SW 1271 (cell line): ENCODE results near the gene PRIMA1.
"Not testable (repeated sequence)": the region's sequence is repeated elsewhere in the genome, so short reads cannot be mapped to it uniquely, and the experiment has no call there.

ENCODE experiments used
- DNase-seq, 2 experiments: peaks; one replicate each; lab custom pipeline; 2025; lab: John Stamatoyannopoulos, UW

The PRIMA1 gene

GRCh38 chr14:93788293-93788542 lies at the start of gene PRIMA1:
Gene PRIMA1, minus strand, starts transcription at chr14:93788485. Its CDS starts 767 bp downstream, at chr14:93787718.
- no peak for DNase-seq

- no peak for DNase-seq
These were observed 46.5 kb upstream of the PRIMA1 start for GRCh38 chr14:93834699-93835371.

DNA sequence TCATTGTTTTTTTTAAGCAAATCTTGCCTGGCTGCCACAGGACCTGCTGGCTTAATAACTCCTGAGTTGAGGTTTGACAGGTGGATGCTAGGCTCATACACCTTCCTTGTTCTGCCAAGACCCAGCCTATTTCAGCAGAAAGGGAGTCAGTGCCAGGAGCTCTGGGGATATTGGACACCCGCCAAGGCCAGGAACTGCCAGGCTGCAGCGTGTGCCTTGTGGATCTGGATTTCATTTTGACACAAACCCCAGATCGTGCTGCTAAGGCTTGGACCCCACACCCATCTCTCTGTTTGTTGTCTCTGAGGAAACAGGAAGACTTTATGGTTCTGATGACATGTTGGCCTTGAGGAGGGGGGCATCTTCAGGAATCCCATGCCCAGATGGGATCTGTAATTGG lies 44.4 kb upstream of the PRIMA1 start:
- DNase-seq = no peak

DNA sequence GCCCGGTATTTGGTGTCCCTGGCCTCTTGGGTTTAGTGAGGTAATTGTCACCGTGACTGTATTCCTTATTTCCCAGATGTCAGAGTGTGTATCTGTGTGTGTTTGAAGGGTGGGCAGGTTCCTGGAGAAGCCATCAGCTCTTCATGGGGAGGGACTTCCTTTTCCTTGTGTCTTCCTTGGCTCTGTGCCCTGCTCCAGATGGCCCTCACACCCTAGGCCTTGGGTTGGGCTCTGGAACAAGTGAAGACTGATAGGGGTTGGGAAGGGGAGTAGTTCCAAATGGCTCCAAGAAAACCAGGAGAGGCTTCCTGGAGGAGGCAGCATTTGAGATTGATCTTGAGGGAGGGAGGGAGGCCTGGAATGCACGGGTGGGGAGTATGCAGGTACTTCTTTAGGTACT lies 43.8 kb upstream of the PRIMA1 start:
- no peak for DNase-seq

DNA sequence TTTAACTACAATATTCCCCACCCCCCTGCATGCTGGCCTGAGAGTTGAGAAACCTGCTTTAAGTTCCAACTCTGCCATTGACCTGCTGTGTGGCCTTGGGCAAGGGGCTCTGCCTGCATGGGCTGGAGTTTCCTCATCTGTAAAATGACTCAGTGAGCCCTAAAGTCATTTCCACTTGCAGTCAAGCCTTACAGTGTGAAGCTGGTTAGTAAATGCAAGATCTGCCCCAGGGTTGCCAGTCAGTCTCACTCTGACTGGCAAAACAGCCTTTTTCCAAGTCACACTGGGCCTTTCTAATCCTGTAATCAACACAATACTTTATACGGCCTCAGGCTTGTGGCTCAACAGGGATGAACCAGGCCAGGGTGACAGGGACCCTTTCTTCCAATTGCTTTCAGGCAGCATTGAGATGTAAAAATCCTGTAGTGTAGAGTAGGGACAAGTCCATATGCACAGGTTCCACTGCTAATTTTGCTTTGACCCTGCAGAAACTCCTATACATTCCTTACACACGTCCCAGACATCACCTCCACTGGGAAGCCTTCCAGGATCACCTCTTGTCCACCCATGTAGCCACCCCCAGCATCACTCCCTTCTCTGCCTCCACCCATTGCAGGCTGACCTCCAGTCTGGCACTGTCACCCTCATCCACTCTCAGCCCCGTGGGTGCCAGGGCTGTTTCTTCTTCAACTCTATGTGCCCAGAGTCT lies 42.6 kb upstream of the PRIMA1 start:
- no peak for DNase-seq

DNA sequence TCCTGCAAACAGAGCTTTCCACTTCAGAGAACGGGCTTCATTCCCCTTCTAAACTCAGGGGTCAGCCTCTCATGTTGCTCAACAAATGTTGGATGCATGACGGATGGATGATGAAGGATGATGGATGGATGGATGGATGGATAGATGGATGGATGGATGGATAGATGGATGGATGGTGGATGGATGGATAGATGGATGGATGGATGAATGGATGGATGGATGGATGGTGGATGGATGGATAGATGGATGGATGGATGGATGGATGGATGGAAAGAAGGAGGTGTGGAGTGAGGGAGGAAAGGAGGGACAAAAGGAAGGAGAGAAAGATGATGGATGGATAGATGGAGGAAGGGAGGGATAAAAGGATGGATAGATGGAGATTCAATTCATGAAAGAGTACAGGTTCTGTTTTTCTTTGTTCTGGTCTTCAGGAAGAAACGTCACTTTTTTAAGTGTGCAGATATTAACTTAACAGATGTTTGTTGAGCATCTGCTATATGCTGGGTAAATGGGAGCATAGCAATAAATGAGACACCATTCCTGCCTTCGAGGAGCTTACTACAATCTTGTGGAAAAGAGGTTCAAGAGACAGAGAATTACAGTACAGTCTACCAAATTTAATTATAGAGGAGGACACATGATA lies 41.7 kb upstream of the PRIMA1 start:
- no peak for DNase-seq

DNA sequence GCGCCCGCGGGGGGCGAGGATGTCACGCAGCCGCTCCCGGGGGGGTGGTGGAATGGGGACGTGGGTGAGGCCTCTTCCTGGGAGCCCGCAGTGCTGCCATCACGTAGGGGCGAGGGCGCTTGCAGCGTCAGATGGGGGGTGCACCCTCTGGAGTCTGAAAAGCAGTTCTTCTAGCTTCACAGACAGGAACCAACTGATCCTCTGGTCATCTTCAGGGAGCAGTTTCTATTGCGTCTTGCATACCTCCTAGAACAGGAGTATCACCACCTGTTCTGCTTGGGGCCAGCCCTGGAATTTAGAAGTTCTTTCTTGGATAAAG lies 36.9 kb upstream of the PRIMA1 start:
- no peak for DNase-seq

- DNase-seq = no peak
These were observed 36.4 kb upstream of the PRIMA1 start for GRCh38 chr14:93824518-93825234.

- no peak for DNase-seq
These were observed 35.8 kb upstream of the PRIMA1 start for GRCh38 chr14:93824076-93824475.

DNA sequence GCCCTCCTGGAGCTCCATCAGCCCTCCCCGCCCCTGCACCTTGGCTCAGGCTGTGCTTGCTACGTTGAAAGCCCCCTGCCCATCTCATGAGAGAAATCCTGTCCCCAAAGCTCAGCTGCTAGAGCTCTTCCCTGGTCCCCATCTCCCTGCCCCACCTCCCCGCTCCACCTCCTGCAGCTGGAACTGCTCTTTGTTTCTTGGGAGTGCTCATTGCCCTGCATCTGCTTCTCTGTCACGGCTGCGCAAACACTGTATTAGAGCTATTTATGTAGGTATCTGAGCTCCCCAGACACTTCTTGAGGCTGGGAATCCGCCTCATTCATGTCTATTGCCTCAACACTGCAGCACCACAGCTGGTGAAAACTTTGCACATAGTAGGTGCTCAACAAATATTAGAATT lies 32.8 kb upstream of the PRIMA1 start:
- DNase-seq = no peak

DNA sequence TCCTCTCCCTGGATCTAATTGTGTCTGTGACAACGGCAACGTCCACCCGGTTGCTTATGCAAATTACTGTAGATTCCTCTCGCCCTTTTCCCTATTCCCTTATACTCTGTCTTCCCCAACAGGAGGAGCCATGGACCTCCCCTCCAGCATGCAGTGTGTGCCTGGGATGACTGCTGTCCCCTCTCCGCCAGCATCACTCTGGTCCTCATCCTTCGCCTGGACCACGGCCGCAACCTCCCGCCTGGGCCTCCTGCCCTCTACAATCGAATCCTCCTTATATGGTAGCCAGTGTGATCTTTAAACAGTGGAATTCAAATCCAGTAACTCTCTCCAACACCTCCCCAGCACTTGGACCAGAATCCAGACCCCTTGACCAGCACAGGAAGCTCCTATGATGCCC lies 30.6 kb upstream of the PRIMA1 start:
- DNase-seq = no peak

- DNase-seq = no peak
These were observed 23.4 kb upstream of the PRIMA1 start for GRCh38 chr14:93811676-93812075.

GRCh38 chr14:93811020-93811419 lies 22.7 kb upstream of the PRIMA1 start:
- no peak for DNase-seq

DNA sequence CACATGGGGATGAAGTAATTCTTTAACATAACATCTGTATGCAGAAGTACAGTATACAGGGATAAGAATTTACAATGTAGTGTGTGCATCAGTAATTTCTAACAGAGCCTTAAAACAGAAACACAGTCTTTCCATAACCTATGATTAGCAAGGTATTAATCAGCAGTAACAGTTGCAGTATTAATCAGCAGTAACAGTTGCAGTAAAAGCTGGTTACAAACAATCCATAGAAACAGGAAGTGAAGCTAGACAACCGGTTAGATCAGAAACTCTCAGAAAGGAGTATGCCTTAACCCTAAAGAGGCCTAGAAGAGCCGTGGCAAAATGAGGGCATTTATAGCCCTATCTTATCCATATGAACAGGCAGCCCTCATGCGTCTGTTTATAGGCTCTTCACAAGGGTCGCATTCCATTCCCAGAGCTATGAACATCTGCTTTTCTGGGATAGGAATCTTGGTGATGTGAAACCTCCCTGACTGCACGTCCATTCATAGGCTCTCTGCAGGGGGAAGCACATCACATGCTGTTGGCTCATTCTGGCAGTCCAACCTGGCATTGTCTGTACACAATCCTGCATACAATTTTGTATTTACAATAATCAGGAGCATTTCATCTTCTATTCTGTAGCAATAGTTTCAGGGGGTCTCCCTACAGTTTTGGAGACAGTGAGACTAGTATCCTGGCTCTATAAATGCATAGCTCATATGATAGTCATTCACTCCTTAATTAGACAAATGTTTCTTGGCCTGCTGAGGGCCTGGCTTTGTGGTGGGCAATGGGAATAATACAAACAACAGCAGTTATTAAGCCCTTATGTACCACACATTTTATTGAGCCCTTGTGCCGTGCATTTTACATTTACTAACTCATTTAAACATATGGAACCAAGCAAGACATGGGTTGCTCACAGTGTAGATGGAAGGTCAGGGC lies 21.5 kb upstream of the PRIMA1 start:
- not testable (repeated sequence) for DNase-seq

DNA sequence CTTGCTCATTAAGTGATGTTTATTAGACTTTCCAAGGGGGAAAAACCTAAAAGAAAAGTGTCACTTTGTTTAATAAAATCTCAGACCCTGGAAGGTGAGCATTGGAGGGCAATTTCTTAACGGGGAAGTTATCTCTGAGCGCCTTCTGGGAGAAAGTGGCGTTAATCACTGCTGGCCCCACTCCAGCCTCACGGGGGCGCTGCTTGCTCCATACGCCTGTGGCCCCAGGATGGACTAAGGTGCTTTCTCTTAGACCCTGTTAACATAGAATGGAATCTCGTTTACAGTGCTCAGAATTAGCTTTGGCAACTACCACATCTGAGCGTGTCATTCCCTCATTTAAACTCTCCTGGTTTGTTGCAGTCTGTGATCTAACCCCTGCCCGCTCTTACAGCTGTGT lies 16.4 kb upstream of the PRIMA1 start:
- no peak for DNase-seq

GRCh38 chr14:93803408-93804318 lies 15.4 kb upstream of the PRIMA1 start:
- no peak for DNase-seq

DNA sequence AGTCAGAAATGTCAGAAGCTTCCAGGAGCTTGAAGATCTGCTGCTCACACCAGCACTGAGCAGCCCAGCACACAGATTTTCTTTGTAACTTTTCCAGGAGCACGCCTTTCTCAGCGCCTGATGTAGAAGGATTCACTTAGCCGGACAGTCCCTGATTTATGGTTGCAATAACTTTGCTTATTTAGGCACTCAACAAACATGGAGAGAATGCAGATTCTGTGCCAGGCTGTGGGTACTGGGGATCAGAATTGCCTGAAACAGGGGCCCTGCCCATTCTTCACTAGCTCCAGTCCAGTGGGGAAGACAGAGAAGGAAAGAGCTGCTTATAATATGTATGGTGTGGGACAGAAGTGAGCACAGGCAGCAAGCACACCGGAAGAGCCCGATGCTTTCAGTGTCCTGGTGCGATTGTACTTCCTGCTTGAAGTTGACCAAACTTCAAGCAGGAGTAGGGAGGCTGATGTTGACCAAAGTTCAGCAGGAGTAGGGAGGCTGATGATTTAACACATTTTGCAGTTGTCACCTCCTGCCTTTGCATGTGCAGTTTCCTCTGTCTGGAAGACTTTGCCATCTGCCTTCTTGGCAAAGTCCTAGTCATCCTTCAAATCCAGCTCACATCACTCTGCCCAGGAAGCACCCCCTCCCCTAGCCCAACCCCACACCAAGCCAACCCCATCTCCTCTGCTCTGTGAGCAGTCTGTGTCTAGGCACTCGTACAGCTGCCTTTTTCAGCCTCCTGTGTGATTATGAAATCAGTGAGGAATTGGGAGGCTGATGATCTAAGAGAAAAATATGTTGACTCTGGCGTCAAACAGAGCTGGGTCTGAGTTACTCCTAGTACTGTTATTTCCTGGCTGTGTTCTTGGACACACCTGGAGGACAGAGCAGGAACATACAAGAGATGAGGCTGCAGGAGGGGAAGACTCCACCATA lies 12.0 kb upstream of the PRIMA1 start:
- DNase-seq = peak in 1 of 2 experiments; percentile 7

DNA sequence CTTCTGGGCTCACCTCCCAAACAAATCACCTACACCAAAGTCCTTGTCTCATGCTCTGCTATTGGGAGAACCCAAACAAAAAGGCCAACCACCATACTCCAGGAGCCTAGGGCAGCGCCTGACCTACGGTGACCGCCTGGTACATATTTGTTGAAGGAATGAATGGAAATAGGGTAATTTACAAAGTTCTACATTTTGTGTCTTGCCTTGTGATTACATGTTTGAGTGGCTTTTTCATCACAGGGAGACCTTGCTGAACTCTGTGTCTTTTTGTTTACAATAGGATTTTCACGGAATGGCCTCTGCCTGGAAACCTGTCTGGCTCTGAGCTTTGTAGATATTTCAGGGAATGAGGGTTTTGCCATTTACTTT lies 11.3 kb upstream of the PRIMA1 start:
- no peak for DNase-seq

DNA sequence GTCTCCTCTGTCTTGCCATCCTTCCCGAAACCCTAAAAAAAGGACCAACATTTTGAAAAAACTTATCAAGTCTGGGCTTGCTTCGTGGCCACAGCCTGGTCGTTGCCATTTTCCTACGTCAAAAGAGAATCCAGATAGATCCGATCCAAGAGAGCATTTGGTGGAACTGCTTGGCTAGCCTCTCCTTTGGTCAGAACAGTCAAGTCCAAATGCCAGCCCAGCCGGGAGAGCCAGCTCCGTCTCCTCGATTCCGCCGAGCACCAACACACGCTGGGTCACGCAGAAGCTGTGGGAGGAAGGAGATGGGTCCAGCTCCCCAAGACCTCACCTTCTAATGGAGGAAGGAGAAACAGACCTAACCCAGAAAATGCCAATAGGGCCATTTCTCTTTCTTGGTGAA lies 9.3 kb upstream of the PRIMA1 start:
- no peak for DNase-seq

DNA sequence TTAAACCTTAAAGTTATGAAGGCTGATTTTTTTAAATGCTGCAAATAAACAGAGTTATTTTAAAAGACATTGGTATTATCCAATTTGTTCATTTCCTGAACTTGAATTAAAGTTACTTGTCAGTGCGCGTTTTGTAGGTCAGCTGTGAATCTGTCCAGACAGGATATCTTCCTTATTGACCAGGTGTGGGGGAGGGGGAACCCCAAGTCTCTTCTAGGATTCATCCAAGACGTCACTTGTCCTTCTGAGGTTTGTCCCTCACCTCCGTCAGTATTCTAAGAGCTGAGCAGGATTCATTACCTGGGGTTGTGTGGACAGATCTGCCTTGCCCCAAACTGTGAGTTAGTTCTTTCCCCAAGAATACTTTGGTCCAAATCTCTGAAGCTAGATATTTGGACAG lies 8.8 kb upstream of the PRIMA1 start:
- DNase-seq = no peak
